ENCODE data around the gene MYO6.

MYO6 gene

DNA sequence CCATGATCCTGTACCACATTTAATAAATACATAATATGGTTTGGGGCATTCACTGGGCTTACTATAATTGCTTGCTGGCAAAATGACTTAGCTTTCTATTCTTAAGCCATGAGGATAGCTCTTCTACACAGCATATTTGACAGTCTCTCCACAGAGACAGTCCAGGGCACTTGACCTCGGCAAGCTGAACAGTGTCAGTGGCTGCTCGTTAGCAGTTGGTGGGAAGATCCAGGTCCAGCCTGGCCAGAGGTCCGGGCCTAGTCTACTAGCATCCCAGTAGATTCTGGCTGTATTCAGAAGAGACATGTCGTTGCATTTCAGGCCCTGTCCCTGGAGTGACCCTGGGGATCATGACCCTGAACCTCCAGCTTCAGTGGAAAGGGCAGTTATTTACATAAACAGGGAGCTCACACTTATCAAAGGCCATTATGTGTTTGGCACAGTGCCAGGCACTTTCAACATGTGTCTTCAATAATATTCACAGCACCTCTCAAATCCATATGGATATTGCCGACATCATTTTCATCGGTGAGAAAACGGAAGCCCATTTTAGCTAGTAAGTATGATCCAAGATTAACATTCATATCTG lies 184.4 kb downstream of the MYO6 start:
- no peak overlapping the region for H3K27ac ChIP-seq
- TF ChIP-seq ZFX (IDR thresholded peaks at IDR 0.05; ENCODE audit: borderline replicate concordance), result no peak
- TF ChIP-seq, protein P1, sequence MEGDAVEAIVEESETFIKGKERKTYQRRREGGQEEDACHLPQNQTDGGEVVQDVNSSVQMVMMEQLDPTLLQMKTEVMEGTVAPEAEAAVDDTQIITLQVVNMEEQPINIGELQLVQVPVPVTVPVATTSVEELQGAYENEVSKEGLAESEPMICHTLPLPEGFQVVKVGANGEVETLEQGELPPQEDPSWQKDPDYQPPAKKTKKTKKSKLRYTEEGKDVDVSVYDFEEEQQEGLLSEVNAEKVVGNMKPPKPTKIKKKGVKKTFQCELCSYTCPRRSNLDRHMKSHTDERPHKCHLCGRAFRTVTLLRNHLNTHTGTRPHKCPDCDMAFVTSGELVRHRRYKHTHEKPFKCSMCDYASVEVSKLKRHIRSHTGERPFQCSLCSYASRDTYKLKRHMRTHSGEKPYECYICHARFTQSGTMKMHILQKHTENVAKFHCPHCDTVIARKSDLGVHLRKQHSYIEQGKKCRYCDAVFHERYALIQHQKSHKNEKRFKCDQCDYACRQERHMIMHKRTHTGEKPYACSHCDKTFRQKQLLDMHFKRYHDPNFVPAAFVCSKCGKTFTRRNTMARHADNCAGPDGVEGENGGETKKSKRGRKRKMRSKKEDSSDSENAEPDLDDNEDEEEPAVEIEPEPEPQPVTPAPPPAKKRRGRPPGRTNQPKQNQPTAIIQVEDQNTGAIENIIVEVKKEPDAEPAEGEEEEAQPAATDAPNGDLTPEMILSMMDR (IDR thresholded peaks at IDR 0.05), result no peak

DNA sequence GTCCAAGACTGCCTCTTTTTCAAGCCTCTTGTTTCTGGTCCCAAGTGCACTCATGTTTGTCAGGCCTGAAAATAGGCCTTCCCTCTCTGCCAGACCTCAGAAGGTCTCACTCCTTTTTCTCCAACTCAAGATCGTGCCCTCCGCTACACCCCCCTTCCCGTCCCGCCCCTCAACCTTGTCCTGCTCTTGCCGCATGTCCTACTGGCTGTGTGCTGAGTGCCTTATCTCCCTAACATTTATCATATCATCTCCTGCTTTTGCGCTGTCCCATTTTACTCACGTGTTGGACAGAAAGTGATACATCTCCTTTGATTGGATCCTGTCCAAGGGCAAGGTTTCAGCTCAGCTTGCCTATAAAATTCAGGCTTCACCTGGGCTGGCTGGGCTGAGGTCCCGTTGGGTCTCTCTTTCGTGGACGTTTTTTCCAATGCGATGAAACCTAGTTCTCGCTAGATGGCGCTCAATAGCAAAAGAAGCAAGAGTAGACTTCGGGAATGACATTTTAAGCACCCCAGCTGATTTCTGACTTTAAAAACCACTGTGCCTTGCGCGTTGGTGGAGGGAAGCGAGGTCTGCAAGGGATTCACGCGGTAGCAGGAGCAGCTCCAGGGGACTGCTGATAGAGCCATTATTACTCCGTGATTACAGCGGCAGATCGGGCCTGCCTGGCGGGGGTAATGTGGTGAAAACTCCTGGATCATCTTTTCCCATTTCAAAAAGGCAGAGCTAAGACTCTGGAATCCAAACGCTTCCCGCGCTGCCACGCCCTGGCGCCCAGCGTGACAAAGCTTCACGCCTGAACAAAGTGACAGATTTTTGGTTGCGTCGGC lies 185.8 kb downstream of the MYO6 start:
- H3K27ac ChIP-seq, result no peak overlapping the region
- TF ChIP-seq, protein P1 (IDR thresholded peaks at IDR 0.05), result peak; percentile 77
- no peak for TF ChIP-seq ZFX (IDR thresholded peaks at IDR 0.05; ENCODE audit: borderline replicate concordance)

DNA sequence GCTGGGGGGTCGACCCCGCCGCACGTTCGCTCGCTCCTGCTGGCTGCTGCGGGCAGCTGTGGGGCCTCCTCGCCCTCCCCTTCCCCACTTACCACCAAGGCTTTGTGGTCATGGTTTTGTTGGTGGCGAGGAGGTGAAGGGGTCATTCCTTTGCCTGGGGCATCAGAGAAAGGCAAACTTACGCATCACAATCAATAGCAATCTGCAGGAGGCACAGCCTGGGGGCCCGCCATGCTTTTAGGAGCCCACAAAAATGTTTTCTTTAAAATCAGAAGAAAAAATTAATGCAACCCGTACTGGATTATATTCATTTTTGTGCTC lies 186.4 kb downstream of the MYO6 start:
- no peak overlapping the region for H3K27ac ChIP-seq

DNA sequence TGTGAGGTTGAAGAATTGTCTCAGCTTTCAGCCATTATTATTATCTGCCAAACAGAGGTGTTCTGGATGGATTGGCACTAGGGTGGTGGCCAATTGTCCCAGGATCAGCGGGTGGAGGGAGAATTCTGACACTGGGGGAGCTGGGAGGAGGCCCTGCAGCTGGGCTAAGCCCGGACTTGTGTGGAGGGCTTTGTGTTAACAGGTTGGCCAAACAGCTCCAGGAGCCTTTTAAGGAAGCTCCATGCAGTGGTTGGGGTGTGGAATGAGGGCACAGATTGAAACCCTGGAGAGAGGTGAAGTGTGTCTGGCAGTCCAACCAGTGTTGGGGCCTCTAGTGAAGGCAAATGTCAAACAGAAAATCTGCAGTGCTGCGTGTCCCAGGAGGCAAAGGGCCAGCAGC lies 187.6 kb downstream of the MYO6 start:
- TF ChIP-seq ZFX (IDR thresholded peaks at IDR 0.05; ENCODE audit: borderline replicate concordance), result no peak
- TF ChIP-seq, protein P1 (IDR thresholded peaks at IDR 0.05), result no peak

More for the DNA sequence above, 186.4 kb downstream of the MYO6 start:
- no peak for TF ChIP-seq ZFX (IDR thresholded peaks at IDR 0.05; ENCODE audit: borderline replicate concordance)
- TF ChIP-seq, protein P1 (IDR thresholded peaks at IDR 0.05), result no peak

DNA sequence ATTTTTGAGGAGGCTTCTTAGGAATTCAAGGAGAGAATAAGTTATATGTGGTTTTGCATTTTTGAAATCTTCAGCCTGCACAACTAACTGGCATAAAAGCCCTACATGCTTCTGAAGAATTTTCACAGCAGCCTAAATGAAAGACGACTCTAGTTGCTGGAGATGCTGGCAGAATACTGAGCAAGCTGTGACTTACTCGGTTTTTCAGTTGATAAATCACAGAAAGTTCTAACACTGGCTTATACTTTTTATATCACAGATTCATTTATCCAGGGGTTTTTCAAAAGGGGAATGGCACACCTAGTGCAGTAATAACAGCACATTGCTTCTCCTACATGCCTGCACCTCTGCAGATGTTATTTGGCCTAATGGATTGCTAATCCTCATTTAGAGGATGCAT lies 188.8 kb downstream of the MYO6 start:
- TF ChIP-seq, protein P1 (IDR thresholded peaks at IDR 0.05), result no peak
- TF ChIP-seq ZFX (IDR thresholded peaks at IDR 0.05; ENCODE audit: borderline replicate concordance), result no peak
- H3K27ac ChIP-seq, result no peak overlapping the region

More for the DNA sequence above, 187.6 kb downstream of the MYO6 start:
- H3K27ac ChIP-seq, result no peak overlapping the region

DNA sequence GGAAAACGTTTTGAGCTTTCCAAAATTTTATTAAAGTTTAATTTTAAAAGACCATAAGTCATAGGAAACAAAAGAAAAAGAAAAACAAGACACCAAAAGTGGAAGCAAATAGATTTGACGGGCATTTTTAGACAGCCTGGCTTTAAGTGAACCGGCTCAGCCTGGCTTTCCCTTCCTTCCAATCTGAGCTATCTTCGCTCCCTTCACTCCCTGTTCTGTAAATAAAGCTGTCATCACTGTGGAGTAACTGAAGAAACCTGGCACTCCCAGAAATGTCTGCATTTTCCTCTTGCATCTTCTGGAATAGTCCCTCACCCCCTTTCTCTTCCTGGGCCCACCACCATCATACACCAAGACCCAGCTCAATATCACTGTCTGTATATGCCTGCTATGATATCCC lies 191.5 kb downstream of the MYO6 start:
- TF ChIP-seq, protein P1 (IDR thresholded peaks at IDR 0.05), result no peak
- no peak for TF ChIP-seq ZFX (IDR thresholded peaks at IDR 0.05; ENCODE audit: borderline replicate concordance)
- H3K27ac ChIP-seq, result no peak overlapping the region

DNA sequence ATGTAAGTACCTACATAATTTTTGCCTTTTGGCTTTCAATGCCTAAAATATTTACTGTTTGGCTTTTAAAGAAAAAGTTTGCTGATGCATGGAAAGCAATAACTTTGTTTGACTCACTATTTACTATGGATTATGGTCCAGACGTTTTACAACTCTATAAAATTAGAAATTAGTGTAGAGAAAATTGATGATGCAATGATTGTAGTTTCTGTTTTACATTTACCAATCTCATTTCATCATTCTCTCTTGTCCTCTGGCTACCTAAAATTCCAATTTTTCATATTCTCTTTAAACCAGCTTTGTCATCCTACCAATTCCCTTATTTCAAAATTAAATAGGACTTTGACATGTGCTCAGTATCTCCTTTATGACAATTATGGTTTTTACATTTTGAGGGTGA lies 192.5 kb downstream of the MYO6 start:
- TF ChIP-seq, protein P1 (IDR thresholded peaks at IDR 0.05), result no peak
- TF ChIP-seq ZFX (IDR thresholded peaks at IDR 0.05; ENCODE audit: borderline replicate concordance), result no peak
- H3K27ac ChIP-seq, result no peak overlapping the region

All from 22Rv1 (cell line).